ENCODE results near the gene GLIPR2. TPM values are rescaled to one million over a fixed set of nuclear protein-coding genes. Genes with fewer than 3 reads are reported as not detected.
"Not testable (repeated sequence)": the region's sequence is repeated elsewhere in the genome, so short reads cannot be mapped to it uniquely, and the experiment has no call there.

Gene GLIPR2
- total RNA-seq, 2 donors from 2014 or later, result 11.2 to 11.6 TPM

GRCh38 chr9:36177571-36177970, 41.0 kb downstream of the GLIPR2 start:
- H3K27me3 ChIP-seq, result no peaks in the 10 kb centered on the region
- no peaks in the 10 kb centered on the region for H3K4me1 ChIP-seq
- TF ChIP-seq CTCF (IDR thresholded peaks at IDR 0.05), result no peak
- no peaks in the 10 kb centered on the region for H3K36me3 ChIP-seq
- no peak overlapping the region for H3K4me3 ChIP-seq
- no peak overlapping the region for H3K27ac ChIP-seq
- H3K9me3 ChIP-seq, result no peaks in the 10 kb centered on the region
- peak; percentile 23 for DNase-seq (ENCODE audit: low spot score)

- H3K4me3 ChIP-seq; H3K9me3 ChIP-seq; H3K27me3 ChIP-seq; DNase-seq (ENCODE audit: low spot score); H3K4me1 ChIP-seq; H3K36me3 ChIP-seq; H3K27ac ChIP-seq: not testable (repeated sequence)
Measured at GRCh38 chr9:36180243-36180642, 43.7 kb downstream of the GLIPR2 start.

GRCh38 chr9:36187414-36187813, 50.9 kb downstream of the GLIPR2 start:
- Histone ChIP-seq H3K4me1 (peaks cover 0 to 17% of the 10 kb centered on the region in 2 donors), H3K27me3 (no peaks in the 10 kb centered on the region), H3K9me3 (no peaks in the 10 kb centered on the region), H3K27ac (no peak overlapping the region), H3K36me3 (no peaks in the 10 kb centered on the region), H3K4me3 (no peak overlapping the region)
- no peak for TF ChIP-seq CTCF (IDR thresholded peaks at IDR 0.05)
- DNase-seq (ENCODE audit: low spot score), result no peak

- no peak for DNase-seq (ENCODE audit: low spot score)
- Histone ChIP-seq H3K27me3 (no peaks in the 10 kb centered on the region), H3K9me3 (no peaks in the 10 kb centered on the region), H3K4me1 (peaks cover 0 to 25% of the 10 kb centered on the region in 2 donors), H3K4me3 (no peak overlapping the region), H3K27ac (no peak overlapping the region), H3K36me3 (no peaks in the 10 kb centered on the region)
- no peak for TF ChIP-seq CTCF (IDR thresholded peaks at IDR 0.05)
Measured at GRCh38 chr9:36188212-36188611, 51.7 kb downstream of the GLIPR2 start.

GRCh38 chr9:36189976-36190375, 53.4 kb downstream of the GLIPR2 start:
- no peak for DNase-seq (ENCODE audit: low spot score)
- no peaks in the 10 kb centered on the region for H3K36me3 ChIP-seq
- TF ChIP-seq CTCF (IDR thresholded peaks at IDR 0.05), result no peak
- no peaks in the 10 kb centered on the region for H3K27me3 ChIP-seq
- peaks cover 0 to 40% of the 10 kb centered on the region in 2 donors for H3K4me1 ChIP-seq
- peak overlapping the region; percentile 85 to 91 for H3K27ac ChIP-seq
- peak overlapping the region; percentile 85 to 98 for H3K4me3 ChIP-seq
- no peaks in the 10 kb centered on the region for H3K9me3 ChIP-seq

GRCh38 chr9:36190388-36191289, 54.1 kb downstream of the GLIPR2 start, which contains the start of gene CLTA:
CLTA (plus strand) TSS chr9:36190921; CDS start chr9:36191057, 136 bp downstream.
- peak; percentile 28 to 65 for TF ChIP-seq CTCF (IDR thresholded peaks at IDR 0.05)
- Histone ChIP-seq H3K9me3 (no peaks in the 10 kb centered on the region), H3K4me1 (peaks cover 0 to 40% of the 10 kb centered on the region in 2 donors), H3K27me3 (no peaks in the 10 kb centered on the region), H3K27ac (peak within 1 kb of the TSS; percentile 85 to 91), H3K36me3 (no peaks in the 10 kb centered on the region), H3K4me3 (peak within 1 kb of the TSS; percentile 85 to 98)
- DNase-seq (ENCODE audit: low spot score), result peak; percentile 99
